H1 (cell line): ENCODE results near the gene HYAL1. TPM values are rescaled to one million over a fixed set of nuclear protein-coding genes. Genes with fewer than 3 reads are reported as not detected.

ENCODE experiments used
- CTCF ChIA-PET: fragments of 300-600 bp; sonication (Branson Sonifier 250); formaldehyde crosslinking; loops from one replicate; lab custom pipeline; 2021; ENCODE audit not compliant: partially characterized antibody; lab: Charles Lee
- POLR2A ChIA-PET: fragments of 300-600 bp; sonication (Branson Sonifier 250); formaldehyde crosslinking; loops from one replicate; lab custom pipeline; 2021; ENCODE audit warnings: inconsistent platforms; ENCODE audit not compliant: partially characterized antibody; lab: Charles Lee
- DNase-seq, 2 experiments: peaks; one replicate each; pipeline versions ENCODE4 v3.0.0 to v3.0.0-alpha.2; 2010 to 2022; ENCODE audit warnings: low spot score in 2 of 2, low read depth in 1 of 2, mixed read lengths in 1 of 2
- FAIRE-seq: peaks from 2 replicates; lab custom pipeline; 2011; peaks lifted over from hg19 to GRCh38; lab: Jason Lieb, UNC
- H2AFZ ChIP-seq: 2 replicates; pipeline ENCODE4 v1.8.1; 2012; ENCODE audit warnings: low read length, inconsistent platforms
- H2AK5ac ChIP-seq: 2 replicates; pipeline ENCODE4 v1.6.1; 2013; ENCODE audit warnings: low read depth, low read length
- H2BK120ac ChIP-seq: replicated peaks from 2 replicates; pipeline ENCODE3; 2013; ENCODE audit warnings: low read depth, low read length, inconsistent platforms
- H2BK12ac ChIP-seq: 2 replicates; pipeline ENCODE4 v1.6.1; 2013; ENCODE audit warnings: low read depth, low read length
- H2BK15ac ChIP-seq: 2 replicates; pipeline ENCODE4 v1.6.1; 2013; ENCODE audit warnings: low read length
- H2BK20ac ChIP-seq: 2 replicates; pipeline ENCODE4 v1.6.1; 2013; ENCODE audit warnings: low read length
- H2BK5ac ChIP-seq: 2 replicates; pipeline ENCODE4 v1.6.1; 2013; ENCODE audit warnings: low read depth, low read length
- H3K14ac ChIP-seq: 2 replicates; pipeline ENCODE4 v1.6.1; 2013; ENCODE audit warnings: inconsistent platforms; ENCODE audit not compliant: insufficient read length
- H3K18ac ChIP-seq: 2 replicates; pipeline ENCODE4 v1.6.1; 2013; ENCODE audit warnings: low read length; ENCODE audit errors: extremely low read depth
- H3K23ac ChIP-seq: 2 replicates; pipeline ENCODE4 v1.6.1; 2013; ENCODE audit warnings: inconsistent platforms; ENCODE audit not compliant: insufficient read length
- H3K23me2 ChIP-seq: 2 replicates; pipeline ENCODE4 v1.6.1; 2013; ENCODE audit warnings: low read depth, low read length
- H3K27ac ChIP-seq: 2 replicates; pipeline ENCODE4 v1.6.1; 2011; ENCODE audit warnings: low read depth, low read length, inconsistent platforms
- H3K27me3 ChIP-seq, 4 experiments: replicated peaks in 1 of 4; 1 replicate in 1 of 4; 2 replicates in 3 of 4; pipeline versions ENCODE4 v1.6.1 to v1.8.1; 2011 to 2013; ENCODE audit warnings: low read length in 3 of 4, mild to moderate bottlenecking in 3 of 4, inconsistent platforms in 2 of 4, mixed read lengths in 2 of 4, moderate library complexity in 1 of 4; ENCODE audit not compliant: control insufficient read depth in 3 of 4, insufficient read depth in 3 of 4; ENCODE audit errors: extremely low read depth in 1 of 4
- H3K36me3 ChIP-seq, 4 experiments: 2 replicates each; pipeline versions ENCODE4 v1.6.1 to v1.8.1; 2011 to 2013; ENCODE audit warnings: mild to moderate bottlenecking in 4 of 4, low read length in 3 of 4, moderate library complexity in 2 of 4, control low read depth in 1 of 4, inconsistent platforms in 1 of 4; ENCODE audit not compliant: insufficient read depth in 4 of 4, control insufficient read depth in 2 of 4
- H3K4ac ChIP-seq: replicated peaks from 2 replicates; pipeline ENCODE3; 2013; ENCODE audit warnings: low read length, low read depth, mixed read lengths, inconsistent platforms; ENCODE audit not compliant: insufficient read length
- H3K4me1 ChIP-seq, 4 experiments: replicated peaks in 1 of 4; 1 replicate in 1 of 4; 2 replicates in 3 of 4; pipeline versions ENCODE4 v1.6.1 to v1.8.1; 2011 to 2013; ENCODE audit warnings: low read length in 3 of 4, inconsistent platforms in 2 of 4, mixed read lengths in 1 of 4; ENCODE audit not compliant: insufficient read depth in 4 of 4, control insufficient read depth in 3 of 4
- H3K4me2 ChIP-seq, 2 experiments: 2 replicates each; pipeline versions ENCODE4 v1.6.1 to v1.8.1; 2011 to 2013; ENCODE audit warnings: low read depth in 2 of 2, low read length in 2 of 2, control low read depth in 1 of 2, inconsistent platforms in 1 of 2, mild to moderate bottlenecking in 1 of 2; ENCODE audit not compliant: insufficient read depth in 1 of 2
- H3K4me3 ChIP-seq, 4 experiments: fragments of 200-600, 300-600 bp in 1 of 4; sonication (generic), shearing (Covaris generic), sonication (Bioruptor Twin) in 1 of 4; 2 replicates each; pipeline versions ENCODE4 v1.5.1 to v1.8.1; 2011 to 2016; ENCODE audit warnings: low read length in 4 of 4, low read depth in 3 of 4, control low read depth in 2 of 4, inconsistent platforms in 2 of 4, mild to moderate bottlenecking in 2 of 4, mixed read lengths in 1 of 4, moderate library complexity in 1 of 4; ENCODE audit not compliant: insufficient read depth in 2 of 4; ENCODE audit errors: extremely low read depth in 1 of 4
- H3K56ac ChIP-seq: replicated peaks from 2 replicates; pipeline ENCODE3; 2013; ENCODE audit warnings: low read depth, mild to moderate bottlenecking, mixed read lengths, low read length, inconsistent platforms; ENCODE audit not compliant: insufficient read length
- H3K79me1 ChIP-seq: 2 replicates; pipeline ENCODE4 v1.6.1; 2013; ENCODE audit warnings: low read depth, low read length, control low read depth
- H3K79me2 ChIP-seq, 2 experiments: 2 replicates each; pipeline versions ENCODE4 v1.6.1 to v1.8.1; 2012 to 2013; ENCODE audit warnings: low read length in 2 of 2, mild to moderate bottlenecking in 2 of 2, inconsistent platforms in 1 of 2; ENCODE audit not compliant: insufficient read depth in 2 of 2, control insufficient read depth in 1 of 2
- H3K9ac ChIP-seq, 4 experiments: replicated peaks in 1 of 4; 1 replicate in 1 of 4; 2 replicates in 3 of 4; pipeline versions ENCODE4 v1.6.1 to v1.8.1; 2011 to 2013; ENCODE audit warnings: low read depth in 3 of 4, low read length in 3 of 4, control low read depth in 2 of 4, mild to moderate bottlenecking in 2 of 4, moderate library complexity in 2 of 4, inconsistent platforms in 1 of 4; ENCODE audit errors: extremely low read depth in 1 of 4
- H3K9me3 ChIP-seq, 2 experiments: 2 replicates each; pipeline versions ENCODE4 v1.6.1 to v1.8.1; 2012 to 2013; ENCODE audit warnings: mild to moderate bottlenecking in 2 of 2, moderate library complexity in 2 of 2, control low read depth in 1 of 2, inconsistent platforms in 1 of 2, low read depth in 1 of 2, low read length in 1 of 2, mixed read lengths in 1 of 2; ENCODE audit not compliant: insufficient read depth in 2 of 2
- H4K20me1 ChIP-seq, 2 experiments: replicated peaks in 1 of 2; 2 replicates each; pipeline versions ENCODE3 to v1.8.1; 2011 to 2013; ENCODE audit warnings: inconsistent platforms in 2 of 2, low read length in 2 of 2, mild to moderate bottlenecking in 1 of 2; ENCODE audit not compliant: insufficient read depth in 2 of 2, control insufficient read depth in 1 of 2
- H4K5ac ChIP-seq: 2 replicates; pipeline ENCODE4 v1.6.1; 2013; ENCODE audit warnings: low read length, low read depth, mixed read lengths, inconsistent platforms; ENCODE audit not compliant: insufficient read length
- H4K8ac ChIP-seq: 2 replicates; pipeline ENCODE4 v1.8.0; 2013; ENCODE audit warnings: mild to moderate bottlenecking, moderate library complexity, low read length, inconsistent platforms; ENCODE audit not compliant: insufficient read depth; ENCODE audit errors: extremely low read depth
- H4K91ac ChIP-seq: replicated peaks from 2 replicates; pipeline ENCODE3; 2013; ENCODE audit warnings: low read length, mixed read lengths, inconsistent platforms; ENCODE audit not compliant: insufficient read length
- WGBS, 2 experiments: shearing (Covaris generic) in 1 of 2; methylation state at CpG; one replicate each; pipeline versions ENCODE4 v1.1.6 to v1.1.7; 2013 to 2015; ENCODE audit warnings: low lambda C conversion rate in 2 of 2, mixed read lengths in 2 of 2, inconsistent platforms in 1 of 2, low coverage in 1 of 2, missing lambda C conversion rate in 1 of 2; ENCODE audit not compliant: insufficient replicate concordance in 2 of 2, insufficient coverage in 1 of 2, insufficient read length in 1 of 2; ENCODE audit errors: extremely low coverage in 1 of 2, missing lambda C conversion rate in 1 of 2; 5-methylcytosine and 5-hydroxymethylcytosine counted together
- polyA plus RNA-seq, 7 experiments: library from polyadenylated mRNA; depleted of rRNA in 3 of 7; stranded (reverse) in 5 of 7; unstranded in 2 of 7; fragments of >200 nt in 5 of 7; fragments of 200-250 nt in 2 of 7; gene quantifications; 1 replicate in 5 of 7; 2 replicates in 1 of 7; 4 replicates in 1 of 7; pipeline versions ENCODE4 v1.2.1 to v1.2.3, GENCODE V29; 2011 to 2013; ENCODE audit warnings: missing spikeins in 2 of 7, mixed read lengths in 2 of 7
- total RNA-seq: library from RNA; stranded (reverse); fragmentation: NEBNext Ultra II Directional; extraction: Animal tissue kit (Norgen Biotek cat#: 25700); gene quantifications from 2 replicates; pipeline ENCODE4 v1.2.1, GENCODE V29; 2021
- TF ChIP-seq, protein P1 (sequence below): IDR thresholded peaks from 2 replicates; pipeline ENCODE4 v1.6.1; 2012; ENCODE audit warnings: low read length, inconsistent platforms

The HYAL1 gene
- total and polyA plus RNA-seq, 2 of the 8 experiments (the other 6 are each of a cell fraction or from before 2014, with no cell fraction given): 2.0 to 5.4 TPM

GRCh38 chr3:50331364-50331907 is 28.1 kb upstream of the HYAL1 start:
- POLR2A ChIA-PET: interaction anchor here (0.8 to 6.4 kb wide), 4 partner anchors 9 to 36 kb away, joined by 3 to 36 read pairs (median 10); partner anchors contain the start of genes HYAL2 and RASSF1
- Histone ChIP-seq H4K91ac (no peak overlapping the region), H3K4me3 (no peak overlapping the region), H3K9ac (no peak overlapping the region), H3K23me2 (peaks cover 14% of the 10 kb centered on the region), H3K27ac (no peak overlapping the region), H3K79me1 (peaks cover 11% of the 10 kb centered on the region; the same call in 1 of the 2 replicates), H4K8ac (no peak overlapping the region), H3K18ac (no peak overlapping the region), H3K23ac (no peak overlapping the region), H3K9me3 (no peaks in the 10 kb centered on the region), H4K5ac (no peak overlapping the region), H2BK15ac (no peak overlapping the region), H3K14ac (no peak overlapping the region), H3K79me2 (peaks cover 0 to 36% of the 10 kb centered on the region in 2 experiments; a peak in 2 of 4 replicates), H2AK5ac (no peak overlapping the region), H3K56ac (no peak overlapping the region), H2BK12ac (no peak overlapping the region), H2BK120ac (no peak overlapping the region), H3K4ac (no peak overlapping the region), H3K4me1 (peaks cover 0 to 8% (median 6%) of the 10 kb centered on the region in 4 experiments; a peak in 3 of 7 replicates), H2AFZ (no peak overlapping the region), H2BK20ac (no peak overlapping the region), H3K4me2 (no peak overlapping the region), H3K27me3 (no peaks in the 10 kb centered on the region), H3K36me3 (peaks cover 4 to 24% (median 20%) of the 10 kb centered on the region in 4 experiments; a peak in 7 of 8 replicates), H2BK5ac (no peak overlapping the region), H4K20me1 (peaks cover 8 to 14% of the 10 kb centered on the region in 2 experiments)
- CTCF ChIA-PET: interaction anchor here (1.1 to 1.5 kb wide), 3 partner anchors 10 to 16 kb away, joined by 3 to 4 read pairs (median 3); partner anchors contain the start of gene RASSF1
- no peak for FAIRE-seq
- WGBS, 2 experiments: 94% methylated on average over 19 of the region's 19 CpGs; no CpG with 5 or more reads in 1 of the 2 experiments
- DNase-seq: no peak
- TF ChIP-seq, protein P1, sequence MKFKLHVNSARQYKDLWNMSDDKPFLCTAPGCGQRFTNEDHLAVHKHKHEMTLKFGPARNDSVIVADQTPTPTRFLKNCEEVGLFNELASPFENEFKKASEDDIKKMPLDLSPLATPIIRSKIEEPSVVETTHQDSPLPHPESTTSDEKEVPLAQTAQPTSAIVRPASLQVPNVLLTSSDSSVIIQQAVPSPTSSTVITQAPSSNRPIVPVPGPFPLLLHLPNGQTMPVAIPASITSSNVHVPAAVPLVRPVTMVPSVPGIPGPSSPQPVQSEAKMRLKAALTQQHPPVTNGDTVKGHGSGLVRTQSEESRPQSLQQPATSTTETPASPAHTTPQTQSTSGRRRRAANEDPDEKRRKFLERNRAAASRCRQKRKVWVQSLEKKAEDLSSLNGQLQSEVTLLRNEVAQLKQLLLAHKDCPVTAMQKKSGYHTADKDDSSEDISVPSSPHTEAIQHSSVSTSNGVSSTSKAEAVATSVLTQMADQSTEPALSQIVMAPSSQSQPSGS: no peak
